GM10248 (cell line): ENCODE measurements around the gene WASF2.
"Not testable (repeated sequence)": the region's sequence is repeated elsewhere in the genome, so short reads cannot be mapped to it uniquely, and the experiment has no call there.

Experiments
- CTCF ChIA-PET: fragments of 300-600 bp; sonication (Branson Sonifier 250); formaldehyde crosslinking; extraction: SDS; loops from one replicate; lab custom pipeline; 2021; ENCODE audit warnings: antibody characterized with exemption; lab: Yijun Ruan, JAX
- POLR2A ChIA-PET: fragments of 350-650 bp; sonication (Branson Sonifier 250); formaldehyde crosslinking; extraction: SDS; loops from one replicate; lab custom pipeline; 2020; ENCODE audit warnings: antibody characterized with exemption; lab: Yijun Ruan, JAX
- DNase-seq: peaks from one replicate; pipeline ENCODE4 v3.0.0; 2012; ENCODE audit errors: extremely low spot score
- TF ChIP-seq, protein P1 (sequence below): IDR thresholded peaks from 2 replicates; pipeline ENCODE4 v1.5.1; 2012; ENCODE audit warnings: mild to moderate bottlenecking, low read depth; ENCODE audit errors: extremely low read depth, missing control alignments, control extremely low read depth

WASF2 gene

DNA sequence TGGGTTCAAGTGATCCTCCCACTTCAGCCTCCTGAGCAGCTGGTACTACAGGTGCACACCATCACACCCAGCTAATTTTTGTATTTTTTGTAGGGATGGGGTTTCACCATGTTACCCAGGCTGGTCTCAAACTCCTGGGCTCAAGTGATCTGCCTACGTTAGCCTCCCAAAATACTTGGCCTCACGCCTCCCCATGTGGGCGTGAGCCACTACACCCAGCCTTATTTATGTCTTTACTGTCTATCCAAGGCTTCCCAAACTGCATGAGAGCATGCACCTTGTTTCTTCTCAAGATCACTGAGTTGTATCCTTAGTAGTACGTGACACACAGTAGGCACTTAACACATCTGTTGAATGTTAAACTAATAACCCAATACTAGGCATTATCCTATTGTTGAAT lies 14.2 kb downstream of the WASF2 start:
- POLR2A ChIA-PET = no interaction called here
- TF ChIP-seq, protein P1, sequence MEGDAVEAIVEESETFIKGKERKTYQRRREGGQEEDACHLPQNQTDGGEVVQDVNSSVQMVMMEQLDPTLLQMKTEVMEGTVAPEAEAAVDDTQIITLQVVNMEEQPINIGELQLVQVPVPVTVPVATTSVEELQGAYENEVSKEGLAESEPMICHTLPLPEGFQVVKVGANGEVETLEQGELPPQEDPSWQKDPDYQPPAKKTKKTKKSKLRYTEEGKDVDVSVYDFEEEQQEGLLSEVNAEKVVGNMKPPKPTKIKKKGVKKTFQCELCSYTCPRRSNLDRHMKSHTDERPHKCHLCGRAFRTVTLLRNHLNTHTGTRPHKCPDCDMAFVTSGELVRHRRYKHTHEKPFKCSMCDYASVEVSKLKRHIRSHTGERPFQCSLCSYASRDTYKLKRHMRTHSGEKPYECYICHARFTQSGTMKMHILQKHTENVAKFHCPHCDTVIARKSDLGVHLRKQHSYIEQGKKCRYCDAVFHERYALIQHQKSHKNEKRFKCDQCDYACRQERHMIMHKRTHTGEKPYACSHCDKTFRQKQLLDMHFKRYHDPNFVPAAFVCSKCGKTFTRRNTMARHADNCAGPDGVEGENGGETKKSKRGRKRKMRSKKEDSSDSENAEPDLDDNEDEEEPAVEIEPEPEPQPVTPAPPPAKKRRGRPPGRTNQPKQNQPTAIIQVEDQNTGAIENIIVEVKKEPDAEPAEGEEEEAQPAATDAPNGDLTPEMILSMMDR = no peak
- no peak for DNase-seq
- CTCF ChIA-PET = interaction anchor here (1.6 kb wide), 2 partner anchors 11 to 35 kb away, joined by 3 to 5 read pairs; no protein-coding TSS in a partner anchor

DNA sequence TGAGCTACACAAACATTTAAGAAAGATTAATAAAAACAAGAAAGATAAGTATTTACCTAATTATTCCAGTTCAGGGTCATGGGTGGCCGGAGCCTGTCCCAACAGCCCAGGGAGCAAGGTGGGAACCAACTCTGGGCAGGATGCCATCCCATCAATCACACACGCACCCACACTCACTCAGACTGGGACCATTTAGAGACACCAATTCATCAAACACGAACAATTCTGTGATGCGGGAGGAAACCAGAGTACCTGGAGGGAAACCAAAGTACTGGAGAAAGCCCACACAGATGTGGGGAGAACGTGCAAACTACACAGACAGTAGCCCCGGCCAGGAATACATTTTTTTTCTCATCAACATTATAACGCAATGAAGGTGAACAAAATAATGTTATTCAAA lies 16.2 kb downstream of the WASF2 start:
- no peak for DNase-seq
- TF ChIP-seq, protein P1 = no peak
- ChIA-PET POLR2A (no interaction called here), CTCF (interaction anchor here (1.3 to 1.7 kb wide), 2 partner anchors 15 to 59 kb away, joined by 3 read pairs; no protein-coding TSS in a partner anchor)

DNA sequence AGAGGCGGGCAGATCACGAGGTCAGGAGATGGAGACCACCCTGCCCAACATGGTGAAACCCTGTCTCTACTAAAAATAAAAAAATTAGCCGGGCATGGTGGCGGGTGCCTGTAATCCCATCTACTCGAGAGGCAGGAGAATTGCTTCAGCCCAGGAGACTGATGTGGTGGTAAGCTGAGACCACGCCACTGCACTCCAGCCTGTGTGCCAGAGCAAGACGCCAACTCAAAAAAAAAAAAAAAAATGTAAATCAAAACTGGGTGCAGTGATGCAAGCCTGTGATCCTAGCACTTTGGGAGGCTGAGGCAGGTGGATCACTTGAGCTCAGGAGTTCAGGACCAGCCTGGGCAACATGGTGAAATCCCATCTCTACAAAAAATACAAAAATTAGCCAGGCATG lies 17.9 kb downstream of the WASF2 start:
- ChIA-PET CTCF (interaction anchor here (1.7 to 2.1 kb wide), 2 partner anchors 25 to 32 kb away, joined by 3 to 5 read pairs; no protein-coding TSS in a partner anchor), POLR2A (interaction anchor here (0.5 kb wide), 1 partner anchor 157 kb away, joined by 4 read pairs; no protein-coding TSS in a partner anchor)
- DNase-seq = not testable (repeated sequence)

DNA sequence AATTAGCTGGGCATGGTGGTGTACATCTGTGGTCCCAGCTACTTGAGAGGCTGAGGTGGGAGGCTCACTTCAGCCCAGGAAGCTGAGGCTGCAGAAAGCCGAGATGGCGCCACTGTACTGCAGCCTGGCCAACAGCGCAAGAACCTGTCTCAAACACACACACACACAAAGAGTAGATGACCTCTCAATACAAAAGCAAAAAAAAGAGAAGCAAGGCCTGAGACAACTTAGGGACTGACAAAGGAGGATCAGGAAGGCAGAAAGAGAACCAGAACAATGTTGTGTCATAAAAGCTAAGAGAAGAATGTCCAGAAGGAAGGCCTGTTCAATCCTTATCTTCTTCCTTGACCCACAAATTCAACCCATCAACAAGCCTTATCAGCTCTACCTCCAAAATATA lies 18.5 kb downstream of the WASF2 start:
- POLR2A ChIA-PET = no interaction called here
- no peak for DNase-seq
- TF ChIP-seq, protein P1 = no peak
- CTCF ChIA-PET = interaction anchor here (1.0 to 2.1 kb wide), 3 partner anchors 14 to 32 kb away, joined by 3 to 5 read pairs (median 3); no protein-coding TSS in a partner anchor

DNA sequence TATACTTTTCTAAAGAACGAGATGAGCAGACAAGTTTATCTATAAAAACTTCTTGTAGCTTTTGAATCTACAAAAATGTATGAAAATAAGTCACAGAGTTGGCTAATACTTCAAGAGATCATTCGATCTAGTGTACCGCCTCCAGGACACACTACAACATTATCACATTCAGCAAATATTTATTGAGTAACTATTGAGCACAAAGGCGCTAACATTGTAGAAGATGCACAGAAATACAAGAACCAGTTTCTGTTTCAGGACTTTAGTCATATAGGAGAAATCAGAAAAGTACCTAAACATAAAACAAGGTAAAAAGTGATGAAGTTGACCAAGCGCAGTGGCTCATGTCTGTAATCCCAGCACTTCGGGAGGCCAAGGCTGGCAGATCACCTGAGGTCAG lies 20.6 kb downstream of the WASF2 start:
- ChIA-PET CTCF (interaction anchor here (1.1 to 1.5 kb wide), 3 partner anchors 16 to 138 kb away, joined by 3 to 4 read pairs (median 3); no protein-coding TSS in a partner anchor), POLR2A (no interaction called here)
- DNase-seq = no peak
- TF ChIP-seq, protein P1 = no peak

DNA sequence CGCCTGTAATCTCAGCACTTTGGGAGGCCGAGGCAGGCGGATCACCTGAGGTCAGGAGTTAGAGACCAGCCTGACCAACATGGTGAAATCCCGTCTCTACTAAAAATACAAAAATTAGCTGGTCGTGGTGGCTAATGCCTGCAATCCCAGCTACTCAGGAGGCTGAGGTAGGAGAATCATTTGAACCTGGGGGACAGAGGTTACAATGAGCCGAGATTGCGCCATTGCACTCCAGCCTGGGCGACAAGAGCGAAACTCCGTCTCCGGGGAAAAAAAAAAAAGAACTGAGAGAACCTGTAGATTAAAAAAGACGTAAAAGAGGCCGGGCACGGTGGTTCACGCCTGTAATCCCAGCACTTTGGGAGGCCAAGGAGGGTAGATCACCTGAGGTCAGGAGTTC lies 21.6 kb downstream of the WASF2 start:
- CTCF ChIA-PET = interaction anchor here (1.0 to 1.7 kb wide), 5 partner anchors 12 to 87 kb away, joined by 3 to 5 read pairs (median 4); no protein-coding TSS in a partner anchor
- POLR2A ChIA-PET = interaction anchor here (0.6 kb wide), 1 partner anchor 14 kb away, joined by 3 read pairs; no protein-coding TSS in a partner anchor
- DNase-seq = not testable (repeated sequence)

DNA sequence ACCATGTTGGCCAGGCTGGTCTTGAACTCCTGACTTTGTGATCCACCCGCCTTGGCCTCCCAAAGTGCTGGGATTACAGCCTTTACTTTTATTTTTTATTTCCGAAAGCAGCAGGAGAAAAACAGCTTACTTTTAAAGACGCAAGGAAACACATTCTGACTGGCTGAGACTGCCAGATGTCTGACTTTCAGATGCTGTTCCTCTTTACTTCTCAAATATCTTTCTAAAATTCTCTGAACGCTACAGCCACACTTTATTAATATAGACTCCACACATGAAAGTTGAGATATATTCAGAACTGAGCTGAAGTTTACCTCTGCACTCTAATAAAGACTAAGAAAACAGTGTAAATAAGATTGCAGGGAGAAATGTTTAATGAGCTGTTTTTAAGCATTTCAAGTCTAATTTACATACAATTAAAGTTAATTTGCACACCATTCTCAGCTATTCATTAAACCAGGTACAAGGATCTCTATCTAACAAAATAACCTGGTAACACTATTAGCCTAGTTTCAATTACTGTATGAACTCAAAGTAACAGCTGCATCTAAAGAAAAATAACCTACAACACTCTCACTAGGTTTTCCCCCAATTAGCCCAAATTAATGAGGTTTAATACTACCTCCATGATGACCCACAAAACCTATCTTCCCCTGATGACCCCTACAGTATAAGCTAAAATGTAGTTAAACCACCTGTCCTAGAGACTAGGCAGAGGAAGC lies 24.9 kb downstream of the WASF2 start:
- ChIA-PET CTCF (interaction anchor here (0.7 to 2.3 kb wide), 20 partner anchors 8 to 137 kb away, joined by 3 to 19 read pairs (median 4); partner anchors contain the start of gene WASF2), POLR2A (no interaction called here)
- TF ChIP-seq, protein P1 = no peak
- DNase-seq = no peak

DNA sequence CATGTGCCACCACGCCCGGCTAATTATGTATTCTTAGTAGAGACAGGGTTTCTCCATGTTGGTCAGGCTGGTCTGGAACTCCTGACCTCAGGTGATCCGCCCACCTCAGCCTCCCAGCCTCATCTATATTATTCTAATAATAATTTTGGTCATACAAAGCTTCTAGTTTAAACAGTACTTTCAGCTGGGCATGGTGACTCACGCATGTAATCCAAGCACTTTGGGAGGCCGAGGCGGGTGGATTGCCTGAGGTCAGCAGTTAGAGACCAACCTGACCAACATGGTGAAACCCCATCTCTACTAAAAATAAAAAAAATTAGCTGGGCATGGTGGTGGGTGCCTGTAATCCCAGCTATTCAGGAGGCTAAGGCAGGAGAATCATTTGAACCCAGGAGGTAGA lies 26.1 kb downstream of the WASF2 start:
- not testable (repeated sequence) for DNase-seq
- CTCF ChIA-PET = interaction anchor here (0.7 to 2.3 kb wide), 9 partner anchors 9 to 48 kb away, joined by 3 to 19 read pairs (median 5); no protein-coding TSS in a partner anchor
- POLR2A ChIA-PET = interaction anchor here (0.7 to 1.1 kb wide), 4 partner anchors 16 to 1225 kb away, joined by 3 to 4 read pairs (median 4); no protein-coding TSS in a partner anchor

DNA sequence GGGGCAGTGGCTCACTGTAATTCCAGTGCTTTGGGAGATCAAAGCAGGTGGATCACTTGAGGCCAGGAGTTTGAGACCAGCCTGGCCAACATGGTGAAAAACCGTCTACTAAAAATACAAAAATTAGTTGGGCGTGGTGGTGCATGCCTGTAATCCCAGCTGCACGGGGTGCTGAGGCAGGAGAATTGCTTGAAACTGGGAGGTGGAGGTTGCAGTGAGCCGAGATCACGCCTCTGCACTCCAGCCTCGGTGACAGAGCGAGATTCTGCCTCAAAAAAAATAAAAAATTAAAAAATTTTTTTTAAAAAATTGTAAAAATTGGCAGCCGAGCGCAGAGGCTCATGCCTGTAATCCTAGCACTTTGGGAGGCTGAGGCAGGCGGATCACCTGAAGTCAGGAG lies 31.4 kb downstream of the WASF2 start:
- DNase-seq, POLR2A ChIA-PET: not testable (repeated sequence)
- CTCF ChIA-PET = interaction anchor here (1.0 to 1.4 kb wide), 3 partner anchors 42 to 185 kb away, joined by 3 to 4 read pairs (median 4); no protein-coding TSS in a partner anchor
